HG02840 (cell line): ENCODE measurements around the gene CIAPIN1.

Experiments used
- ATAC-seq: cut with Tn5 transposase; IDR thresholded peaks from one replicate; pipeline ENCODE4 v1.9.1; 2021; ENCODE audit warnings: mild to moderate bottlenecking, moderate library complexity, moderate number of reproducible peaks; ENCODE audit not compliant: unreplicated experiment, low FRiP score

Gene CIAPIN1

GRCh38 chr16:57447186-57447962 lies at the start of gene CIAPIN1, which contains the start of gene COQ9:
Gene CIAPIN1, minus strand, starts transcription at chr16:57447385. Its CDS starts 6,457 bp downstream, at chr16:57440928.
Gene COQ9, plus strand, starts transcription at chr16:57447479. Its CDS starts 27 bp downstream, at chr16:57447506.
- ATAC-seq: peak; percentile 98

- ATAC-seq: no peak
Measured at GRCh38 chr16:57493767-57494166, 46.6 kb upstream of the CIAPIN1 start.

- no peak for ATAC-seq
Measured at GRCh38 chr16:57489229-57489628, 42.0 kb upstream of the CIAPIN1 start.

GRCh38 chr16:57486858-57487834 lies 40.0 kb upstream of the CIAPIN1 start:
- ATAC-seq: no peak

- peak; percentile 65 for ATAC-seq
Measured at GRCh38 chr16:57485916-57486857, 39.0 kb upstream of the CIAPIN1 start, which contains the start of gene DOK4. Gene DOK4, minus strand, starts transcription at chr16:57486493. Its CDS starts 6,986 bp downstream, at chr16:57479507.

GRCh38 chr16:57485091-57485915 lies 38.1 kb upstream of the CIAPIN1 start:
- ATAC-seq: no peak

- no peak for ATAC-seq
Measured at GRCh38 chr16:57484515-57485005, 37.4 kb upstream of the CIAPIN1 start.

GRCh38 chr16:57483725-57484514 lies 36.7 kb upstream of the CIAPIN1 start:
- ATAC-seq: no peak

- ATAC-seq: no peak
Measured at GRCh38 chr16:57482845-57483545, 35.8 kb upstream of the CIAPIN1 start.

GRCh38 chr16:57481421-57481820 lies 34.2 kb upstream of the CIAPIN1 start:
- ATAC-seq: no peak

- ATAC-seq: no peak
Measured at GRCh38 chr16:57480754-57481230, 33.6 kb upstream of the CIAPIN1 start.

GRCh38 chr16:57479976-57480753 lies 33.0 kb upstream of the CIAPIN1 start:
- no peak for ATAC-seq

GRCh38 chr16:57479205-57479975 lies 32.2 kb upstream of the CIAPIN1 start:
- ATAC-seq: no peak

GRCh38 chr16:57478396-57479204 lies 31.4 kb upstream of the CIAPIN1 start:
- no peak for ATAC-seq
